GM12878 (cell line): ENCODE measurements around the gene KRTAP10-5. TPM values are rescaled to one million over a fixed set of nuclear protein-coding genes. Genes with fewer than 3 reads are reported as not detected.

Experiments
- ATAC-seq: fragments of 200-7000 bp; cut with Tn5 transposase; 3 replicates; pipeline ENCODE4 v1.9.1; 2020; ENCODE audit warnings: mild to moderate bottlenecking, moderate library complexity
- BruUV-seq: library from RNA; stranded (reverse); fragments of 400-500 nt; replicated peaks from 2 replicates; lab custom pipeline; 2021; lab: Mats Ljungman, UMichigan
- CTCF ChIA-PET: fragments of 300-600 bp; sonication (Branson Sonifier 250); formaldehyde crosslinking; extraction: SDS; loops from one replicate; lab custom pipeline; 2021; ENCODE audit warnings: inconsistent platforms; lab: Yijun Ruan, JAX
- POLR2A ChIA-PET: fragments of 350-600 bp; formaldehyde crosslinking; extraction: SDS; loops from one replicate; lab custom pipeline; 2021; ENCODE audit warnings: inconsistent platforms; lab: Charles Lee
- RAD21 ChIA-PET: fragments of 300-600 bp; sonication (Branson Sonifier 250); formaldehyde crosslinking; loops from one replicate; lab custom pipeline; 2023; ENCODE audit warnings: antibody characterized with exemption; ENCODE audit not compliant: unreplicated experiment; lab: Charles Lee
- SMC1A ChIA-PET: fragments of 300-600 bp; sonication (Branson Sonifier 250); formaldehyde crosslinking; loops from one replicate; lab custom pipeline; 2023; ENCODE audit not compliant: unreplicated experiment, uncharacterized antibody; lab: Charles Lee
- DNase-seq: peaks from one replicate; pipeline ENCODE4 v3.0.0-alpha.2; 2011; ENCODE audit warnings: low read depth, low spot score
- FAIRE-seq: peaks from 3 replicates; lab custom pipeline; 2011; peaks lifted over from hg19 to GRCh38; lab: Jason Lieb, UNC
- H2AFZ ChIP-seq: 2 replicates; pipeline ENCODE4 v1.6.0; 2011; ENCODE audit warnings: low read depth, low read length, control low read depth; ENCODE audit not compliant: control insufficient read depth
- H3K27ac ChIP-seq: 2 replicates; pipeline ENCODE4 v1.5.1; 2011; ENCODE audit warnings: control low read depth; ENCODE audit not compliant: control insufficient read depth, insufficient read depth
- H3K27me3 ChIP-seq, 2 experiments: replicated peaks in 1 of 2; 2 replicates each; pipeline versions ENCODE4 v1.6.0 to v1.6.1; 2011; ENCODE audit warnings: low read length in 1 of 2; ENCODE audit not compliant: control insufficient read depth in 2 of 2, insufficient read depth in 2 of 2
- H3K36me3 ChIP-seq, 2 experiments: 2 replicates each; pipeline ENCODE4 v1.5.1; 2011; ENCODE audit warnings: low read length in 1 of 2; ENCODE audit not compliant: control insufficient read depth in 2 of 2, insufficient read depth in 2 of 2
- H3K4me1 ChIP-seq: 2 replicates; pipeline ENCODE4 v1.6.1; 2011; ENCODE audit warnings: mild to moderate bottlenecking, low read length, moderate library complexity, mixed read lengths; ENCODE audit not compliant: control insufficient read depth, insufficient read depth
- H3K4me2 ChIP-seq: 2 replicates; pipeline ENCODE4 v1.6.0; 2011; ENCODE audit warnings: control low read depth; ENCODE audit not compliant: control insufficient read depth, insufficient read depth
- H3K4me3 ChIP-seq: fragments of 200-600 bp; sonication (generic); 2 replicates; pipeline ENCODE4 v1.5.1; 2016
- H3K79me2 ChIP-seq: 2 replicates; pipeline ENCODE4 v1.6.0; 2011; ENCODE audit warnings: low read length; ENCODE audit not compliant: control insufficient read depth, insufficient read depth
- H3K9ac ChIP-seq: 2 replicates; pipeline ENCODE4 v1.8.0; 2011; ENCODE audit warnings: low read length, control low read depth, mixed read lengths; ENCODE audit not compliant: control insufficient read depth, insufficient read depth
- H3K9me3 ChIP-seq: replicated peaks from 3 replicates; pipeline ENCODE4 v1.5.1; 2011; ENCODE audit warnings: mild to moderate bottlenecking, low read length; ENCODE audit not compliant: control insufficient read depth, insufficient read depth
- H4K20me1 ChIP-seq: 2 replicates; pipeline ENCODE4 v1.6.0; 2011; ENCODE audit not compliant: control insufficient read depth, insufficient read depth
- ATF2 ChIP-seq: IDR thresholded peaks from 2 replicates; pipeline ENCODE4 v1.6.1; 2012; ENCODE audit warnings: low read length, inconsistent platforms
- BACH1 ChIP-seq: fragments of 450-650 bp; IDR thresholded peaks from 2 replicates; pipeline ENCODE4 v1.6.1; 2017; ENCODE audit warnings: mild to moderate bottlenecking, borderline replicate concordance
- CUX1 ChIP-seq: IDR thresholded peaks from 2 replicates; pipeline ENCODE4 v1.6.1; 2012; ENCODE audit warnings: improper control_type of control experiment, low read depth, low read length; ENCODE audit not compliant: insufficient replicate concordance
- E4F1 ChIP-seq: fragments of 450-650 bp; IDR thresholded peaks from 2 replicates; pipeline ENCODE4 v1.6.1; 2018; ENCODE audit warnings: borderline replicate concordance, mild to moderate bottlenecking; ENCODE audit not compliant: partially characterized antibody
- MTA2 ChIP-seq: fragments of 450-650 bp; IDR thresholded peaks from 2 replicates; pipeline ENCODE4 v1.6.1; 2016; ENCODE audit warnings: low read depth, mild to moderate bottlenecking, moderate library complexity
- MTA3 ChIP-seq: IDR thresholded peaks from 2 replicates; pipeline ENCODE4 v1.6.1; 2012; ENCODE audit warnings: low read length, inconsistent platforms, borderline replicate concordance
- NKRF ChIP-seq: fragments of 450-650 bp; conservative IDR thresholded peaks from 2 replicates; pipeline ENCODE4 v1.6.1; 2017; ENCODE audit warnings: mild to moderate bottlenecking, moderate library complexity
- NRF1 ChIP-seq: conservative IDR thresholded peaks from 2 replicates; pipeline ENCODE4 v1.6.1; 2011; ENCODE audit warnings: mild to moderate bottlenecking, low read depth, low read length, improper control_type of control experiment
- PKNOX1 ChIP-seq: fragments of 450-650 bp; IDR thresholded peaks from 2 replicates; pipeline ENCODE4 v1.6.1; 2016; ENCODE audit warnings: mild to moderate bottlenecking
- PML ChIP-seq: IDR thresholded peaks from 2 replicates; pipeline ENCODE4 v1.6.1; 2012; ENCODE audit warnings: low read length, inconsistent platforms
- SMC3 ChIP-seq: IDR thresholded peaks from 2 replicates; pipeline ENCODE4 v1.6.1; 2011; ENCODE audit warnings: low read length, improper control_type of control experiment, borderline replicate concordance
- STAT1 ChIP-seq: fragments of 450-650 bp; conservative IDR thresholded peaks from 2 replicates; pipeline ENCODE4 v1.6.1; 2014; ENCODE audit warnings: antibody characterized with exemption, mild to moderate bottlenecking
- WGBS: methylation state at CpG from one replicate; pipeline ENCODE4 v1.1.6; 2016; ENCODE audit warnings: low lambda C conversion rate; ENCODE audit not compliant: insufficient replicate concordance, insufficient coverage; ENCODE audit errors: missing lambda C conversion rate; 5-methylcytosine and 5-hydroxymethylcytosine counted together
- in situ Hi-C: fragments of 300-500 bp; cut with MboI; formaldehyde crosslinking; loops from 9 replicates; pipeline ENCODE4 v1.14.3; 2018; ENCODE audit warnings: mixed read lengths
- intact Hi-C: fragments of 100-400 bp; cut with micrococcal nuclease; formaldehyde crosslinking; loops from one replicate; pipeline ENCODE4 v1.14.2; 2022; ENCODE audit not compliant: unreplicated experiment
- polyA plus RNA-seq, 11 experiments: library from polyadenylated mRNA; depleted of rRNA in 4 of 11; unstranded in 6 of 11; stranded (reverse) in 5 of 11; fragments of >200 nt; fragmentation: Nextera tagmentation in 4 of 11; fragmentation: Illumina TruSeq in 1 of 11; extraction: Ambion mirVana in 4 of 11; extraction: Trizol in 1 of 11; gene quantifications; 1 replicate in 1 of 11; 2 replicates in 10 of 11; pipeline versions ENCODE4 v1.2.1 to v1.2.3, GENCODE V29; 2011 to 2016; ENCODE audit warnings: inconsistent platforms in 2 of 11, missing spikeins in 2 of 11, low read depth in 1 of 11
- total RNA-seq, 4 experiments: library from RNA; depleted of rRNA in 3 of 4; stranded (reverse); fragments of >200 nt in 3 of 4; fragmentation: Illumina TruSeq in 1 of 4; extraction: Trizol in 1 of 4; gene quantifications; 2 replicates each; pipeline versions ENCODE4 v1.2.1 to v1.2.3, GENCODE V29; 2013 to 2021

Gene KRTAP10-5
- total and polyA plus RNA-seq, 10 of the 15 experiments (the other 5 are each of a cell fraction or from before 2014, with no cell fraction given), result not detected

- no peak for FAIRE-seq
- TF ChIP-seq NRF1 (no peak), PML (no peak), BACH1 (no peak), MTA3 (no peak), NKRF (no peak), ATF2 (no peak), PKNOX1 (no peak), SMC3 (no peak), STAT1 (no peak), MTA2 (no peak), CUX1 (no peak), E4F1 (no peak)
These were observed 35.1 kb upstream of the KRTAP10-5 start for GRCh38 chr21:44615466-44615865.

More at GRCh38 chr21:44615466-44615865, 35.1 kb upstream of the KRTAP10-5 start:
- Histone ChIP-seq H3K27ac (no peak overlapping the region), H3K9ac (no peak overlapping the region), H3K4me3 (no peak overlapping the region), H3K9me3 (peaks cover 2% of the 10 kb centered on the region; the same call in 1 of the 3 replicates), H3K36me3 (no peaks in the 10 kb centered on the region), H2AFZ (no peak overlapping the region), H3K79me2 (no peaks in the 10 kb centered on the region), H3K27me3 (no peaks in the 10 kb centered on the region), H3K4me2 (no peak overlapping the region), H4K20me1 (no peaks in the 10 kb centered on the region), H3K4me1 (no peaks in the 10 kb centered on the region)
- POLR2A ChIA-PET, result no interaction called here
- in situ Hi-C loops (no loop called here), intact Hi-C loops (no loop called here)
- no peak for ATAC-seq
- RAD21 ChIA-PET, result no interaction called here
- no peak for DNase-seq
- no TSS peak for BruUV-seq
- CTCF ChIA-PET, result interaction anchor here (0.6 kb wide), 1 partner anchor 215 kb away, joined by 4 read pairs; no protein-coding TSS in a partner anchor
- 13% methylated on average over 8 of the region's 8 CpGs for WGBS
- SMC1A ChIA-PET, result interaction anchor here (0.8 kb wide), 1 partner anchor 8 kb away, joined by 3 read pairs; no protein-coding TSS in a partner anchor
